Esophagus muscularis mucosa (tissue), 3 donors: ENCODE measurements around the gene DPH2.

Experiments
- POLR2A ChIP-seq: fragments of 450-650 bp; IDR thresholded peaks from one replicate; pipeline ENCODE4 v1.6.1; 2017; ENCODE audit warnings: antibody characterized with exemption, moderate library complexity, mild to moderate bottlenecking, low read depth
- POLR2AphosphoS5 ChIP-seq, 2 donors: sonication (generic); formaldehyde crosslinking; IDR thresholded peaks; one replicate each; pipeline ENCODE4 v1.6.1; 2017; ENCODE audit warnings: antibody characterized with exemption in 2 of 2
- TF ChIP-seq, protein P1 (sequence below), 3 experiments: fragments of 200-600 bp in 2 of 3; fragments of 450-650 bp in 1 of 3; sonication (generic) in 2 of 3; IDR thresholded peaks; one replicate each; pipeline ENCODE4 v1.5.1; 2017 to 2019; ENCODE audit warnings: antibody characterized with exemption in 3 of 3, mild to moderate bottlenecking in 2 of 3, moderate library complexity in 1 of 3

DNA sequence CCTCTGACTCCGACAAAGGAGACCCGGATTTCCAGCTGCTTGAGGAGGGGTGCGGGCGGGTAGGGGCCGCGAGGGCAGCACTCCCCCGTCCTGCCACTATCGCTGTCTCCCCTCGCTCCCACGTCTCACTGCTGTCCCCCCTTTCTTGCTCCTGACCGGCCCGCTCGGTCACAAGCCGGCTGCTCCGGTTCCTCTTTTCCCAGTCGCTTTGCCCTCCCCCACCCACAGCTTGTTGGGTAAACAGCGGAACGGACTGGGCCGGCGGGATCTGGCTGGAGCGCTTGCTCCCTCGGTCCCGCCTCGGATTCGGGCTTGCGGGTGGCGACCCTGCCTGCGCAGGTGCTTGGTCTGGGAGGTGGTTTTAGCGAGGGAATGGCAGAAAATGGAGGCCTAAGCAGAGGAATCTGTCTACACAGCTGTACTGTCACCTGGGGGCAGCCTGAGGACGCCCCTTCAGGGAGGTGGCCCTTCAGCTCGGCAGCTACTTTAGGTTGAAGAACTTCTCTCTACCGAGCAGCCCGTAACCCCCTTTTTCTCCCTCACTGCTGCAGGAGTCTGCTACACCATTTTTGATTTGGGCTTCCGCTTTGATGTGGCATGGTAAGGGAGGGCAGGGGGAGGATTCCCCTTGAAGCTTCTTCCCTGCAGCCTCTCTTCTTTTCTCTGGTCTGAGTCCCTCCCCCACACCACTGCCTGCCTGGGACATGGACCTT, 5.6 kb downstream of the DPH2 start:
- TF ChIP-seq, protein P1, sequence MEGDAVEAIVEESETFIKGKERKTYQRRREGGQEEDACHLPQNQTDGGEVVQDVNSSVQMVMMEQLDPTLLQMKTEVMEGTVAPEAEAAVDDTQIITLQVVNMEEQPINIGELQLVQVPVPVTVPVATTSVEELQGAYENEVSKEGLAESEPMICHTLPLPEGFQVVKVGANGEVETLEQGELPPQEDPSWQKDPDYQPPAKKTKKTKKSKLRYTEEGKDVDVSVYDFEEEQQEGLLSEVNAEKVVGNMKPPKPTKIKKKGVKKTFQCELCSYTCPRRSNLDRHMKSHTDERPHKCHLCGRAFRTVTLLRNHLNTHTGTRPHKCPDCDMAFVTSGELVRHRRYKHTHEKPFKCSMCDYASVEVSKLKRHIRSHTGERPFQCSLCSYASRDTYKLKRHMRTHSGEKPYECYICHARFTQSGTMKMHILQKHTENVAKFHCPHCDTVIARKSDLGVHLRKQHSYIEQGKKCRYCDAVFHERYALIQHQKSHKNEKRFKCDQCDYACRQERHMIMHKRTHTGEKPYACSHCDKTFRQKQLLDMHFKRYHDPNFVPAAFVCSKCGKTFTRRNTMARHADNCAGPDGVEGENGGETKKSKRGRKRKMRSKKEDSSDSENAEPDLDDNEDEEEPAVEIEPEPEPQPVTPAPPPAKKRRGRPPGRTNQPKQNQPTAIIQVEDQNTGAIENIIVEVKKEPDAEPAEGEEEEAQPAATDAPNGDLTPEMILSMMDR (IDR thresholded peaks at IDR 0.05), result no peak
- no peak for TF ChIP-seq POLR2A
- TF ChIP-seq POLR2AphosphoS5 (IDR thresholded peaks at IDR 0.05), result no peak
